Stimulated activated naive B cell treated with anti-CD40 and anti-IgM and Interleukin-4, amounts not matched to agents 10 μg/mL and 1 μg/mL and 100 μg/mL, for 72 hours (primary cell): ENCODE data around the gene ILKAP.
"Not testable (repeated sequence)": the region's sequence is repeated elsewhere in the genome, so short reads cannot be mapped to it uniquely, and the experiment has no call there.

Experiments
- ATAC-seq, 2 donors: fragments of 150-1000 bp; cut with Tn5 transposase; replicated peaks; 2 replicates each; pipeline ENCODE4 v1.10.0; 2021; ENCODE audit warnings: moderate library complexity in 1 of 2
- DNase-seq: peaks from one replicate; pipeline ENCODE4 v3.0.0; 2021
- H3K27ac Mint-ChIP-seq: one replicate; pipeline ENCODE4 v1.8.0; 2022; ENCODE audit warnings: mild to moderate bottlenecking, mixed read lengths
- H3K27me3 Mint-ChIP-seq, 2 donors: one replicate each; pipeline ENCODE4 v1.8.0; 2022; ENCODE audit warnings: mixed read lengths in 2 of 2
- H3K36me3 Mint-ChIP-seq, 2 donors: one replicate each; pipeline ENCODE4 v1.8.0; 2022; ENCODE audit warnings: mixed read lengths in 2 of 2, mild to moderate bottlenecking in 1 of 2
- H3K4me1 Mint-ChIP-seq, 2 donors: one replicate each; pipeline ENCODE4 v1.8.0; 2022; ENCODE audit warnings: mixed read lengths in 2 of 2, mild to moderate bottlenecking in 1 of 2
- H3K4me3 Mint-ChIP-seq, 2 donors: one replicate each; pipeline ENCODE4 v1.8.0; 2022; ENCODE audit warnings: mild to moderate bottlenecking in 2 of 2, mixed read lengths in 2 of 2, moderate library complexity in 1 of 2
- H3K9me3 Mint-ChIP-seq, 2 donors: one replicate each; pipeline ENCODE4 v1.8.0; 2022; ENCODE audit warnings: mixed read lengths in 2 of 2, mild to moderate bottlenecking in 1 of 2

ILKAP gene

GRCh38 chr2:238187618-238188548, 15.6 kb downstream of the ILKAP start:
- H3K4me3 Mint-ChIP-seq = no peak overlapping the region
- peaks cover 48 to 68% of the 10 kb centered on the region in 2 donors for H3K36me3 Mint-ChIP-seq
- H3K9me3 Mint-ChIP-seq = no peaks in the 10 kb centered on the region
- no peaks in the 10 kb centered on the region for H3K27me3 Mint-ChIP-seq
- no peak for DNase-seq
- no peak for ATAC-seq
- no peaks in the 10 kb centered on the region for H3K4me1 Mint-ChIP-seq
- no peak overlapping the region for H3K27ac Mint-ChIP-seq

GRCh38 chr2:238183821-238184220, 19.7 kb downstream of the ILKAP start:
- Mint-ChIP-seq H3K36me3 (peaks cover 59 to 84% of the 10 kb centered on the region in 2 donors), H3K4me1 (no peaks in the 10 kb centered on the region), H3K27me3 (no peaks in the 10 kb centered on the region), H3K27ac (peak overlapping the region; percentile 67), H3K4me3 (no peak overlapping the region), H3K9me3 (no peaks in the 10 kb centered on the region)
- no peak for DNase-seq
- no peak for ATAC-seq

- Mint-ChIP-seq H3K36me3 (peaks cover 55 to 78% of the 10 kb centered on the region in 2 donors), H3K27ac (no peak overlapping the region), H3K27me3 (no peaks in the 10 kb centered on the region), H3K9me3 (no peaks in the 10 kb centered on the region), H3K4me1 (no peaks in the 10 kb centered on the region), H3K4me3 (no peak overlapping the region)
- ATAC-seq (no peak), DNase-seq (no peak)
These were observed 21.1 kb downstream of the ILKAP start for GRCh38 chr2:238182362-238182761.

GRCh38 chr2:238180554-238180953, 22.9 kb downstream of the ILKAP start:
- no peaks in the 10 kb centered on the region for H3K9me3 Mint-ChIP-seq
- ATAC-seq (no peak), DNase-seq (no peak)
- no peak overlapping the region for H3K4me3 Mint-ChIP-seq
- peaks cover 59 to 76% of the 10 kb centered on the region in 2 donors for H3K36me3 Mint-ChIP-seq
- no peaks in the 10 kb centered on the region for H3K4me1 Mint-ChIP-seq
- H3K27ac Mint-ChIP-seq = no peak overlapping the region
- H3K27me3 Mint-ChIP-seq = no peaks in the 10 kb centered on the region

- H3K4me3 Mint-ChIP-seq = no peak overlapping the region
- DNase-seq (no peak), ATAC-seq (no peak)
- peak overlapping the region; percentile 48 for H3K27ac Mint-ChIP-seq
- peaks cover 48 to 68% of the 10 kb centered on the region in 2 donors for H3K36me3 Mint-ChIP-seq
- H3K9me3 Mint-ChIP-seq = no peaks in the 10 kb centered on the region
- H3K4me1 Mint-ChIP-seq = no peaks in the 10 kb centered on the region
- no peaks in the 10 kb centered on the region for H3K27me3 Mint-ChIP-seq
These were observed 26.9 kb downstream of the ILKAP start for GRCh38 chr2:238176613-238177012.

- Mint-ChIP-seq H3K9me3 (no peaks in the 10 kb centered on the region), H3K27me3 (no peaks in the 10 kb centered on the region), H3K4me3 (no peak overlapping the region), H3K36me3 (peaks cover 50 to 66% of the 10 kb centered on the region in 2 donors), H3K4me1 (peaks cover 4 to 5% of the 10 kb centered on the region in 2 donors), H3K27ac (no peak overlapping the region)
- ATAC-seq (no peak), DNase-seq (no peak)
These were observed 28.8 kb downstream of the ILKAP start for GRCh38 chr2:238174701-238175100.

- peaks cover 52 to 64% of the 10 kb centered on the region in 2 donors for H3K36me3 Mint-ChIP-seq
- H3K27me3 Mint-ChIP-seq = no peaks in the 10 kb centered on the region
- no peak for ATAC-seq
- DNase-seq = no peak
- no peak overlapping the region for H3K27ac Mint-ChIP-seq
- peaks cover 5 to 6% of the 10 kb centered on the region in 2 donors for H3K4me1 Mint-ChIP-seq
- no peaks in the 10 kb centered on the region for H3K9me3 Mint-ChIP-seq
- H3K4me3 Mint-ChIP-seq = no peak overlapping the region
These were observed 29.2 kb downstream of the ILKAP start for GRCh38 chr2:238174291-238174690.

GRCh38 chr2:238173692-238174091, 29.8 kb downstream of the ILKAP start:
- Mint-ChIP-seq H3K4me1 (peaks cover 6% of the 10 kb centered on the region in 2 donors), H3K4me3 (no peak overlapping the region), H3K9me3 (no peaks in the 10 kb centered on the region), H3K27me3 (no peaks in the 10 kb centered on the region), H3K36me3 (peaks cover 47 to 61% of the 10 kb centered on the region in 2 donors), H3K27ac (no peak overlapping the region)
- DNase-seq (no peak), ATAC-seq (peak in 1 of 2 donors; percentile 29)

- H3K4me1 Mint-ChIP-seq = peaks cover 6% of the 10 kb centered on the region in 2 donors
- H3K4me3 Mint-ChIP-seq = no peak overlapping the region
- no peak overlapping the region for H3K27ac Mint-ChIP-seq
- H3K36me3 Mint-ChIP-seq = peaks cover 49 to 68% of the 10 kb centered on the region in 2 donors
- H3K27me3 Mint-ChIP-seq = no peaks in the 10 kb centered on the region
- no peaks in the 10 kb centered on the region for H3K9me3 Mint-ChIP-seq
- no peak for ATAC-seq
- DNase-seq = no peak
These were observed 31.1 kb downstream of the ILKAP start for GRCh38 chr2:238172439-238172838.

GRCh38 chr2:238171575-238172187, 31.8 kb downstream of the ILKAP start:
- H3K27ac Mint-ChIP-seq = no peak overlapping the region
- H3K4me3 Mint-ChIP-seq = no peak overlapping the region
- peaks cover 53 to 69% of the 10 kb centered on the region in 2 donors for H3K36me3 Mint-ChIP-seq
- DNase-seq (no peak), ATAC-seq (no peak)
- H3K4me1 Mint-ChIP-seq = peaks cover 6% of the 10 kb centered on the region in 2 donors
- no peaks in the 10 kb centered on the region for H3K9me3 Mint-ChIP-seq
- no peaks in the 10 kb centered on the region for H3K27me3 Mint-ChIP-seq

GRCh38 chr2:238171072-238171431, 32.4 kb downstream of the ILKAP start:
- H3K4me3 Mint-ChIP-seq, ATAC-seq, DNase-seq, H3K27me3 Mint-ChIP-seq, H3K9me3 Mint-ChIP-seq, H3K4me1 Mint-ChIP-seq, H3K27ac Mint-ChIP-seq: not testable (repeated sequence)
- H3K36me3 Mint-ChIP-seq = peaks cover 46 to 64% of the 10 kb centered on the region in 2 donors

GRCh38 chr2:238170386-238171071, 33.0 kb downstream of the ILKAP start:
- DNase-seq = no peak
- no peaks in the 10 kb centered on the region for H3K9me3 Mint-ChIP-seq
- H3K27ac Mint-ChIP-seq = no peak overlapping the region
- no peak for ATAC-seq
- peaks cover under 1 to 4% of the 10 kb centered on the region in 2 donors for H3K27me3 Mint-ChIP-seq
- peaks cover 47 to 69% of the 10 kb centered on the region in 2 donors for H3K36me3 Mint-ChIP-seq
- H3K4me3 Mint-ChIP-seq = no peak overlapping the region
- peaks cover 6% of the 10 kb centered on the region in 2 donors for H3K4me1 Mint-ChIP-seq

- Mint-ChIP-seq H3K36me3 (peaks cover 55 to 77% of the 10 kb centered on the region in 2 donors), H3K4me1 (peaks cover 9 to 13% of the 10 kb centered on the region in 2 donors), H3K27me3 (peaks cover 8 to 12% of the 10 kb centered on the region in 2 donors), H3K9me3 (no peaks in the 10 kb centered on the region), H3K4me3 (no peak overlapping the region), H3K27ac (peak overlapping the region; percentile 2)
- ATAC-seq (no peak), DNase-seq (no peak)
These were observed 33.7 kb downstream of the ILKAP start for GRCh38 chr2:238169708-238170251.

GRCh38 chr2:238169048-238169707, 34.3 kb downstream of the ILKAP start:
- Mint-ChIP-seq H3K4me3 (no peak overlapping the region), H3K27ac (no peak overlapping the region), H3K27me3 (peaks cover 14 to 18% of the 10 kb centered on the region in 2 donors), H3K36me3 (peaks cover 55 to 76% of the 10 kb centered on the region in 2 donors), H3K4me1 (peaks cover 12 to 19% of the 10 kb centered on the region in 2 donors), H3K9me3 (no peaks in the 10 kb centered on the region)
- DNase-seq = no peak
- ATAC-seq = peak; percentile 48 to 50
